GM12892 (cell line): ENCODE results near the gene COPZ1.

Experiments used
- POLR2A ChIP-seq: IDR thresholded peaks from 2 replicates; pipeline ENCODE4 v1.6.1; 2011; ENCODE audit warnings: low read depth, low read length, control low read depth
- POLR2AphosphoS5 ChIP-seq: IDR thresholded peaks from 2 replicates; pipeline ENCODE4 v1.6.1; 2011; ENCODE audit warnings: low read depth, low read length, control low read depth
- TAF1 ChIP-seq: IDR thresholded peaks from 2 replicates; pipeline ENCODE4 v1.6.1; 2011; ENCODE audit warnings: low read depth, mild to moderate bottlenecking, control low read depth, low read length, borderline replicate concordance

DNA sequence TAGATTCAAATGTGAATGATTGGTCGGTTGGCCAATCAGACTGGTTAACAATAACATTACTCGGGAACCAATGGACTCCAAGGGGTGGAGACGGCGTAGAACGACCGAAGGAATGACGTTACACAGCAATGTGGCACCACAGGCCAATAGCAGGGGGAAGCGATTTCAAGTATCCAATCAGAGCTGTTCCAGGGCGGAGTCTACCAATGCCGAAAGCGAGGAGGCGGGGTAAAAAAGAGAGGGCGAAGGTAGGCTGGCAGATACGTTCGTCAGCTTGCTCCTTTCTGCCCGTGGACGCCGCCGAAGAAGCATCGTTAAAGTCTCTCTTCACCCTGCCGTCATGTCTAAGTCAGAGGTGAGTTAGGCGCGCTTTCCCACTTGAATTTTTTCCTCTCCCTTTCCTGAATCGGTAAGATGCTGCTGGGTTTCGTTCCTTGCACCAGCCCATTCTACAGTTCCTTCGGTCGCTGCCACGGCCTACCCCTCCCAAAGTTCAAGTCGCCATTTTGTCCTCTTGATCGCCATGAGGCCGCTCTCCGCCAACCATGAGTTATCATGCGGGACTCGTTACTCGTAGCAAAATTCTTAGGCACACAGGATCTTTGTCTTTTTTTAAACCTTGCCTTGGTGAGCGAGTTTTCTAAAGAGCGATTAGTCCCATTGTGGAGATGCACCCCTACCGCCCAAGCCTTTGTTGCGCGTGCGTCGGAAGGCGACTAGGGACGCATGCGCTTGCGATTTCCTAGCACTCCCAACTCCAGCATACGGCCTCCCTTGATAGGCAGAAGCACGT lies 44.3 kb upstream of the COPZ1 start, which contains the start of gene HNRNPA1:
- TF ChIP-seq POLR2AphosphoS5 (peak; percentile 99), TAF1 (peak; percentile 99), POLR2A (peak; percentile 99)
